ENCODE measurements around the gene SCN4A.

Gene SCN4A

DNA sequence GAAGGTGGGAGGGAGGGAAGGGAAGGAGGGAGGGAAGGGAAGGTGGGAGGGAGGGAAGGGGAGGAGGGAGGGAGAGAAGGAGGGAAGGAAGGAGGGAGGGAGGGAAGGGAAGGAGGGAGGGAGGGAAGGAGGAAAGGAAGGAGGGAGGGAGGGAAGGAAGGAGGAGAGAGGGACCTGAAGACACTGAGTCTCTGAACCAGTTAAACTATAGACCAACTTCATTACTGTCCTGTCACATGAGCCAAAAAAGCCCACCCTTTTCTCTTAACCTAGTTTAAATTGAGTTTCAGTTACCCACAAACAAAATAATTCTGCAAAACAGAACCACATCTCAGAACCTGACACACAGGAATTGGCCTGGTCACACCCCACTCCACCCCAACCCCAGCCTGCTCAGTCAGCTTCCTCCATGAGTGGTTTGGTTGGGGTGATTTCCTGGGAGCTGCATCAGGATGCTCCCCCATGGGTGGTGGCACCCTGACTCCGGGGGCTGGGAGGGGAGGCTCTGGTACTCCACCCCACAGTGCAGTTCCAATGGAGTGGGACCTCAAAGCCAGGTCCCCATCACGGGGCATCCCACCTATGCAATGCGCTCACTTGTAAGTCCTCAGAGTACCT lies 20.8 kb upstream of the SCN4A start:
- DNase-seq (ENCODE audit: low read depth, low spot score): no peak
- no peak overlapping the region for H3K9ac ChIP-seq (ENCODE audit: insufficient read length, low read depth)
- H3K9me3 ChIP-seq (ENCODE audit: insufficient read depth, low read length): no peaks in the 10 kb centered on the region
- H3K27me3 ChIP-seq (ENCODE audit: insufficient read depth, insufficient read length): peaks cover 47% of the 10 kb centered on the region
- H3K4me3 ChIP-seq (ENCODE audit: insufficient read length, low read depth): no peak overlapping the region
- no peak for TF ChIP-seq SUZ12 (IDR thresholded peaks at IDR 0.05; ENCODE audit: extremely low read depth, insufficient read depth, insufficient read length)
- no peak for TF ChIP-seq YY1 (IDR thresholded peaks at IDR 0.05; ENCODE audit: insufficient read depth, insufficient read length)
- no peak for TF ChIP-seq ZNF274 (IDR thresholded peaks at IDR 0.05; ENCODE audit: low read depth, low read length)
- H3K4me1 ChIP-seq (ENCODE audit: insufficient read depth, insufficient read length): peaks cover 14% of the 10 kb centered on the region
- H3K36me3 ChIP-seq (ENCODE audit: insufficient read depth, insufficient read length, low read length): no peaks in the 10 kb centered on the region

GRCh38 chr17:63991611-63992010 lies 18.9 kb upstream of the SCN4A start:
- Histone ChIP-seq H3K9ac (ENCODE audit: insufficient read length, low read depth) (no peak overlapping the region), H3K36me3 (ENCODE audit: insufficient read depth, insufficient read length, low read length) (no peaks in the 10 kb centered on the region), H3K4me3 (ENCODE audit: insufficient read length, low read depth) (no peak overlapping the region), H3K9me3 (ENCODE audit: insufficient read depth, low read length) (no peaks in the 10 kb centered on the region), H3K4me1 (ENCODE audit: insufficient read depth, insufficient read length) (peaks cover 30% of the 10 kb centered on the region), H3K27me3 (ENCODE audit: insufficient read depth, insufficient read length) (peaks cover 33% of the 10 kb centered on the region)
- no peak for TF ChIP-seq ZNF274 (IDR thresholded peaks at IDR 0.05; ENCODE audit: low read depth, low read length)
- TF ChIP-seq SUZ12 (IDR thresholded peaks at IDR 0.05; ENCODE audit: extremely low read depth, insufficient read depth, insufficient read length): no peak
- TF ChIP-seq YY1 (IDR thresholded peaks at IDR 0.05; ENCODE audit: insufficient read depth, insufficient read length): no peak
- DNase-seq (ENCODE audit: low read depth, low spot score): no peak

- Histone ChIP-seq H3K9me3 (ENCODE audit: insufficient read depth, low read length) (no peaks in the 10 kb centered on the region), H3K36me3 (ENCODE audit: insufficient read depth, insufficient read length, low read length) (no peaks in the 10 kb centered on the region), H3K9ac (ENCODE audit: insufficient read length, low read depth) (peak overlapping the region; percentile 79), H3K27me3 (ENCODE audit: insufficient read depth, insufficient read length) (peaks cover 32% of the 10 kb centered on the region), H3K4me1 (ENCODE audit: insufficient read depth, insufficient read length) (peaks cover 36% of the 10 kb centered on the region), H3K4me3 (ENCODE audit: insufficient read length, low read depth) (no peak overlapping the region)
- DNase-seq (ENCODE audit: low read depth, low spot score): no peak
- no peak for TF ChIP-seq ZNF274 (IDR thresholded peaks at IDR 0.05; ENCODE audit: low read depth, low read length)
- TF ChIP-seq YY1 (IDR thresholded peaks at IDR 0.05; ENCODE audit: insufficient read depth, insufficient read length): no peak
Measured at GRCh38 chr17:63989622-63990345, 17.1 kb upstream of the SCN4A start.

DNA sequence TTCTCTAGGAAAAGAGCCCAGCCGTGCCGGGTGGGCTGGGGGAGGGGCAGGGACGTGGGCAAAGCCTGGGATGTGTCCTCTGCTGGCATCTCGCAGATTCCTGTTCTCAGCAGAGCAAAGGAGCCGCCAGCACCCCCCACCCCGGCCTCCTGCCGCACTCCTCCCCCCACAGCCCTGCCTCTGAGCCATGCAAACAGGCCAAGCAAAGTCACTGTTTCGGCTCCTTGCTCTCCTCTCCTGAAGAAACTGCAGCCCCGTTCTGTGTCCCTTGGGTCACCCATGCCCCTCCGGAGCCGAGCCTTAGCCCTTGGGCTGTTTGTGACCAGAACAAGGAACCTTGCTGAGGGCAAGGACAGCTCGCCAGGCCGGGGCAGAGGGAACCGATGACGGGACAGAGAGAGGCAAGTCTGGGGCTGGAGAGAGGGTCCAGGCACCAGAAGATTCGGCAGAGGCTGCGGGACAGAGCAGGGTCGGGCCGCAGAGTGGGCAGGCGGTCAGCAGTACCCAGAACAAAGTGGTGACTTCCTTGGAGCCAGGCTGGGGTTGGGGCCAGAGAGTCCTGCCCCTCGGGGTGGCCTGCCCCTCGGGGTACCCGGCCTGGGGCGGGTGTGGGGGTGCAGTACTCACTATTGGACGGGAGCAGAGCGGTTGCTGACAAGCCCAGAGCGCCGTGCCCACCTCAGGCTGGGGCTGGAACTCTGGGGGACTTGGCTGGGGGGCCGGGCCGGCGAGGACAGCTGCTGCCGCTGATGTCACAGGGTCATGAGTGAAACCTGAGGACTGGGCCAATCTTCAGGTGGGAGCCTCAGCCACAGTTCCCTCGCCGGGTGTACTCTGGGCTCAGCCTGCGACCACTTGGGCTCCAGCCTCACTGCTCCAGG lies 16.3 kb upstream of the SCN4A start:
- DNase-seq (ENCODE audit: low read depth, low spot score): no peak
- Histone ChIP-seq H3K9me3 (ENCODE audit: insufficient read depth, low read length) (no peaks in the 10 kb centered on the region), H3K9ac (ENCODE audit: insufficient read length, low read depth) (peak overlapping the region; percentile 79), H3K36me3 (ENCODE audit: insufficient read depth, insufficient read length, low read length) (no peaks in the 10 kb centered on the region), H3K4me3 (ENCODE audit: insufficient read length, low read depth) (peak overlapping the region; percentile 30), H3K4me1 (ENCODE audit: insufficient read depth, insufficient read length) (peaks cover 37% of the 10 kb centered on the region), H3K27me3 (ENCODE audit: insufficient read depth, insufficient read length) (peaks cover 31% of the 10 kb centered on the region)
- TF ChIP-seq YY1 (IDR thresholded peaks at IDR 0.05; ENCODE audit: insufficient read depth, insufficient read length) (no peak), SUZ12 (IDR thresholded peaks at IDR 0.05; ENCODE audit: extremely low read depth, insufficient read depth, insufficient read length) (no peak), ZNF274 (IDR thresholded peaks at IDR 0.05; ENCODE audit: low read depth, low read length) (no peak)

DNA sequence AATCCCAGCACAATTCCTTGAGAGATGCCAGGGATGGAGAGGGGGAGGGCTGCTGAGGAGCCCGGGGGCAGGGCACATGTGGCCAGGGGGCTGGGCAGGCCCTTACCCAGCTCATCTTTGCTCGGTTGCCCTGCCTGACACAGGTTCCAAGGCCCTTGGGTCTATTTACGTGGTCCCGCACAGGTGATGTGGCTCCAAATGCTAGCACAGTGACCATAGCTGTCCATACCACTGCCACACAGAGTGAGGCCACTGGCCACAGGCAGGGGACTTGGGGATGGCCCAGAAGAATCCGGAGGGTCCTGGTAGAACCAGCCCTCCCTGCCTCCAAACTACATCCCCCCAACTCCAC lies 15.4 kb upstream of the SCN4A start:
- no peaks in the 10 kb centered on the region; the same call in 1 of the 2 replicates for H3K9me3 ChIP-seq (ENCODE audit: insufficient read depth, low read length)
- no peak for DNase-seq (ENCODE audit: low read depth, low spot score)
- no peak for TF ChIP-seq ZNF274 (IDR thresholded peaks at IDR 0.05; ENCODE audit: low read depth, low read length)
- no peak for TF ChIP-seq YY1 (IDR thresholded peaks at IDR 0.05; ENCODE audit: insufficient read depth, insufficient read length)
- no peak for TF ChIP-seq SUZ12 (IDR thresholded peaks at IDR 0.05; ENCODE audit: extremely low read depth, insufficient read depth, insufficient read length)
- H3K27me3 ChIP-seq (ENCODE audit: insufficient read depth, insufficient read length): peaks cover 24% of the 10 kb centered on the region
- peaks cover 37% of the 10 kb centered on the region for H3K4me1 ChIP-seq (ENCODE audit: insufficient read depth, insufficient read length)
- no peaks in the 10 kb centered on the region for H3K36me3 ChIP-seq (ENCODE audit: insufficient read depth, insufficient read length, low read length)
- no peak overlapping the region for H3K4me3 ChIP-seq (ENCODE audit: insufficient read length, low read depth)
- H3K9ac ChIP-seq (ENCODE audit: insufficient read length, low read depth): peak overlapping the region; percentile 16

DNA sequence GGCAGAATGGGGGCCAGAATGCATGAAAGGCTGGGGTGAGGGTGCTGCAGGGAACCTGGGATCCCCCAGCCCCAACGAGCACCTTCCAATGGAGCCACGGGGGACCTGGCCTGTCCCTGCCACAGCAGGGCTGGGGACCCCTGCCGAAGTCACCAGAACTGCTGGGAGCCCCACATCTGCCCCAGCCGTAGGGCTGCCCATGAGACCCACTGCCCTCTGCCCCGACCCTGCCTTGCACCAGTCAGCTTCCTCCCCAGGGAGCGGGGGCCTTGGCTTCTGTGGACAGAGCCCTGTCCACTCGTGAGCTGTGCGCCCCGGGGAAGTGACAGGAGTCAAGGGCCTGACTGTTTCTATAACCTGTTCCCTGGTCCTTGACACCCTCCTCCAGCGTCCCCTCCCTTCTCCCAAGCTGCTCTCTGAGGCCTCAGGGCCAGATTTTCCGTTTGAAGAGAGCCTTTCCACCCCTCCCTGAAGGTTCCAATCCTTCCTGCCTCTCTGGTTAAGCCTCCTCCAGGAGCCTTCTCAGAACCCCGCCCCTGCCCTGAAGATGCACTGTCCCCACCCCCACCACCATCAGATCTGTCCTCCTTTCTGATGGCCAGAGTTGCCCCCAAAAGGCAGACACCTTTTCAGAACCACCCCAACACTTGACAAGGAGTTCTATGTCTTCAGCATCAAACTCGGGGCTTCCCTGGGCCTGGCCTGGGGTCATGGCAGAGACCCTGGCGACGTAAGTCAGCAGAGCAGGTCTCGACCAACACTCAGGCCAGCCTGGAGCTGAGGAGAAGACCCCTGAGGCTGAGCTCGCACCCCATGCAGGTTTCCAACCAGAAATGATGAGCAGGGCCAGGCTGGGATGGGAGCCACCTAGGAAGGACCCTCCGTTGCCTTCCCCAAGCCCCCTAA lies 14.8 kb upstream of the SCN4A start:
- Histone ChIP-seq H3K4me3 (ENCODE audit: insufficient read length, low read depth) (no peak overlapping the region), H3K4me1 (ENCODE audit: insufficient read depth, insufficient read length) (peaks cover 37% of the 10 kb centered on the region), H3K9ac (ENCODE audit: insufficient read length, low read depth) (peak overlapping the region; percentile 8), H3K9me3 (ENCODE audit: insufficient read depth, low read length) (no peaks in the 10 kb centered on the region; the same call in 1 of the 2 replicates), H3K36me3 (ENCODE audit: insufficient read depth, insufficient read length, low read length) (no peaks in the 10 kb centered on the region), H3K27me3 (ENCODE audit: insufficient read depth, insufficient read length) (peaks cover 19% of the 10 kb centered on the region)
- TF ChIP-seq ZNF274 (IDR thresholded peaks at IDR 0.05; ENCODE audit: low read depth, low read length) (no peak), YY1 (IDR thresholded peaks at IDR 0.05; ENCODE audit: insufficient read depth, insufficient read length) (no peak), SUZ12 (IDR thresholded peaks at IDR 0.05; ENCODE audit: extremely low read depth, insufficient read depth, insufficient read length) (no peak)
- no peak for DNase-seq (ENCODE audit: low read depth, low spot score)
